HG02610 (cell line): Measurements from ENCODE around the gene CEACAM7.

Experiments used
- ATAC-seq: cut with Tn5 transposase; IDR thresholded peaks from one replicate; pipeline ENCODE4 v1.9.1; 2021; ENCODE audit warnings: mild to moderate bottlenecking, moderate library complexity; ENCODE audit not compliant: unreplicated experiment

The CEACAM7 gene

DNA sequence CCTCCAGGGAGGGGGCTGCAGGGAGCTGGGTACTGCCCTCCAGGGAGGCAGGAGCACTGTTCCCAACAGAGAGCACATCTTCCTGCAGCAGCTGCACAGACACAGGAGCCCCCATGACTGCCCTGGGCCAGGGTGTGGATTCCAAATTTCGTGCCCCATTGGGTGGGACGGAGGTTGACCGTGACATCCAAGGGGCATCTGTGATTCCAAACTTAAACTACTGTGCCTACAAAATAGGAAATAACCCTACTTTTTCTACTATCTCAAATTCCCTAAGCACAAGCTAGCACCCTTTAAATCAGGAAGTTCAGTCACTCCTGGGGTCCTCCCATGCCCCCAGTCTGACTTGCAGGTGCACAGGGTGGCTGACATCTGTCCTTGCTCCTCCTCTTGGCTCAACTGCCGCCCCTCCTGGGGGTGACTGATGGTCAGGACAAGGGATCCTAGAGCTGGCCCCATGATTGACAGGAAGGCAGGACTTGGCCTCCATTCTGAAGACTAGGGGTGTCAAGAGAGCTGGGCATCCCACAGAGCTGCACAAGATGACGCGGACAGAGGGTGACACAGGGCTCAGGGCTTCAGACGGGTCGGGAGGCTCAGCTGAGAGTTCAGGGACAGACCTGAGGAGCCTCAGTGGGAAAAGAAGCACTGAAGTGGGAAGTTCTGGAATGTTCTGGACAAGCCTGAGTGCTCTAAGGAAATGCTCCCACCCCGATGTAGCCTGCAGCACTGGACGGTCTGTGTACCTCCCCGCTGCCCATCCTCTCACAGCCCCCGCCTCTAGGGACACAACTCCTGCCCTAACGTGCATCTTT is 12.5 kb upstream of the CEACAM7 start:
- no peak for ATAC-seq

DNA sequence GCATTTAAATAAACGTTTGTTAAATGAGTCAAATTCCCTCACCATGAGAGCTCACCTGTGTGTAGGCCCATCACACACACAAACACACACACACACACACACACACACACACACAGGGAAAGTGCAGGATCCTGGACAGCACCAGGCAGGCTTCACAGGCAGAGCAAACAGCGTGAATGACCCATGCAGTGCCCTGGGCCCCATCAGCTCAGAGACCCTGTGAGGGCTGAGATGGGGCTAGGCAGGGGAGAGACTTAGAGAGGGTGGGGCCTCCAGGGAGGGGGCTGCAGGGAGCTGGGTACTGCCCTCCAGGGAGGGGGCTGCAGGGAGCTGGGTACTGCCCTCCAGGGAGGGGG is 11.9 kb upstream of the CEACAM7 start:
- no peak for ATAC-seq

DNA sequence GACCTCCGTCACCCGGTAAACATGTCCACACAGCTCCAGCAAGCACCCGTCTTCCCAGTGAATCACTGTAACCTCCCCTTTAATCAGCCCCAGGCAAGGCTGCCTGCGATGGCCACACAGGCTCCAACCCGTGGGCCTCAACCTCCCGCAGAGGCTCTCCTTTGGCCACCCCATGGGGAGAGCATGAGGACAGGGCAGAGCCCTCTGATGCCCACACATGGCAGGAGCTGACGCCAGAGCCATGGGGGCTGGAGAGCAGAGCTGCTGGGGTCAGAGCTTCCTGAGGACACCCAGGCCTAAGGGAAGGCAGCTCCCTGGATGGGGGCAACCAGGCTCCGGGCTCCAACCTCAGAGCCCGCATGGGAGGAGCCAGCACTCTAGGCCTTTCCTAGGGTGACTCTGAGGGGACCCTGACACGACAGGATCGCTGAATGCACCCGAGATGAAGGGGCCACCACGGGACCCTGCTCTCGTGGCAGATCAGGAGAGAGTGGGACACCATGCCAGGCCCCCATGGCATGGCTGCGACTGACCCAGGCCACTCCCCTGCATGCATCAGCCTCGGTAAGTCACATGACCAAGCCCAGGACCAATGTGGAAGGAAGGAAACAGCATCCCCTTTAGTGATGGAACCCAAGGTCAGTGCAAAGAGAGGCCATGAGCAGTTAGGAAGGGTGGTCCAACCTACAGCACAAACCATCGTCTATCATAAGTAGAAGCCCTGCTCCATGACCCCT is 11.3 kb upstream of the CEACAM7 start:
- no peak for ATAC-seq

DNA sequence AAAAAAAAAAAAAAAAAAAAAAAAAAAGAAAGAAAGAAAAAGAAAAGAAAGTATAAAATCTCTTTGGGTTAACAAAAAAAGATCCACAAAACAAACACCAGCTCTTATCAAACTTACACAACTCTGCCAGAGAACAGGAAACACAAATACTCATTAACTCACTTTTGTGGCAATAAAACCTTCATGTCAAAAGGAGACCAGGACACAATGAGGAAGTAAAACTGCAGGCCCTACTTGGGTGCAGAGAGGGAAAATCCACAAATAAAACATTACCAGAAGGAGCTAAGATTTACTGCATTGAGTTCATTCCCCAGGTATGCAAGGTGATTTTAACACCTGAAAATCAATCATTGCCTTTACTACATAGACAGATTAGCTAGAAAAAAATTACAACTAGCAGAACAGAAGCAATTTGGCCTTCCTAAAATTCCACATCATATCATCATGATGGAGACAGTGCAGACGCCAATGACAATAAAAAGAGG is 10.7 kb upstream of the CEACAM7 start:
- no peak for ATAC-seq

DNA sequence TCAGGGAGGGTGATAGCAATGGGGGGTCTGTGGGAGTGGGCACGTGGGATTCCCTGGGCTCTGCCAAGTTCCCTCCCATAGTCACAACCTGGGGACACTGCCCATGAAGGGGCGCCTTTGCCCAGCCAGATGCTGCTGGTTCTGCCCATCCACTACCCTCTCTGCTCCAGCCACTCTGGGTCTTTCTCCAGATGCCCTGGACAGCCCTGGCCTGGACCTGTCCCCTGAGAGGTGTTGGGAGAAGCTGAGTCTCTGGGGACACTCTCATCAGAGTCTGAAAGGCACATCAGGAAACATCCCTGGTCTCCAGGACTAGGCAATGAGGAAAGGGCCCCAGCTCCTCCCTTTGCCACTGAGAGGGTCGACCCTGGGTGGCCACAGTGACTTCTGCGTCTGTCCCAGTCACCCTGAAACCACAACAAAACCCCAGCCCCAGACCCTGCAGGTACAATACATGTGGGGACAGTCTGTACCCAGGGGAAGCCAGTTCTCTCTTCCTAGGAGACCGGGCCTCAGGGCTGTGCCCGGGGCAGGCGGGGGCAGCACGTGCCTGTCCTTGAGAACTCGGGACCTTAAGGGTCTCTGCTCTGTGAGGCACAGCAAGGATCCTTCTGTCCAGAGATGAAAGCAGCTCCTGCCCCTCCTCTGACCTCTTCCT is 9.3 kb upstream of the CEACAM7 start:
- ATAC-seq, result no peak

DNA sequence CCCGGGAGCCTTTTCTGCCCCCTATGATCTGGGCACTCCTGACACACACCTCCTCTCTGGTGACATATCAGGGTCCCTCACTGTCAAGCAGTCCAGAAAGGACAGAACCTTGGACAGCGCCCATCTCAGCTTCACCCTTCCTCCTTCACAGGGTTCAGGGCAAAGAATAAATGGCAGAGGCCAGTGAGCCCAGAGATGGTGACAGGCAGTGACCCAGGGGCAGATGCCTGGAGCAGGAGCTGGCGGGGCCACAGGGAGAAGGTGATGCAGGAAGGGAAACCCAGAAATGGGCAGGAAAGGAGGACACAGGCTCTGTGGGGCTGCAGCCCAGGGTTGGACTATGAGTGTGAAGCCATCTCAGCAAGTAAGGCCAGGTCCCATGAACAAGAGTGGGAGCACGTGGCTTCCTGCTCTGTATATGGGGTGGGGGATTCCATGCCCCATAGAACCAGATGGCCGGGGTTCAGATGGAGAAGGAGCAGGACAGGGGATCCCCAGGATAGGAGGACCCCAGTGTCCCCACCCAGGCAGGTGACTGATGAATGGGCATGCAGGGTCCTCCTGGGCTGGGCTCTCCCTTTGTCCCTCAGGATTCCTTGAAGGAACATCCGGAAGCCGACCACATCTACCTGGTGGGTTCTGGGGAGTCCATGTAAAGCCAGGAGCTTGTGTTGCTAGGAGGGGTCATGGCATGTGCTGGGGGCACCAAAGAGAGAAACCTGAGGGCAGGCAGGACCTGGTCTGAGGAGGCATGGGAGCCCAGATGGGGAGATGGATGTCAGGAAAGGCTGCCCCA is 8.5 kb upstream of the CEACAM7 start:
- ATAC-seq, result no peak

DNA sequence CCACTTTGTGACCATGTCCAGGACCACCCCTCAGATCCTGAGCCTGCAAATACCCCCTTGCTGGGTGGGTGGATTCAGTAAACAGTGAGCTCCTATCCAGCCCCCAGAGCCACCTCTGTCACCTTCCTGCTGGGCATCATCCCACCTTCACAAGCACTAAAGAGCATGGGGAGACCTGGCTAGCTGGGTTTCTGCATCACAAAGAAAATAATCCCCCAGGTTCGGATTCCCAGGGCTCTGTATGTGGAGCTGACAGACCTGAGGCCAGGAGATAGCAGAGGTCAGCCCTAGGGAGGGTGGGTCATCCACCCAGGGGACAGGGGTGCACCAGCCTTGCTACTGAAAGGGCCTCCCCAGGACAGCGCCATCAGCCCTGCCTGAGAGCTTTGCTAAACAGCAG is 7.7 kb upstream of the CEACAM7 start:
- ATAC-seq, result no peak

DNA sequence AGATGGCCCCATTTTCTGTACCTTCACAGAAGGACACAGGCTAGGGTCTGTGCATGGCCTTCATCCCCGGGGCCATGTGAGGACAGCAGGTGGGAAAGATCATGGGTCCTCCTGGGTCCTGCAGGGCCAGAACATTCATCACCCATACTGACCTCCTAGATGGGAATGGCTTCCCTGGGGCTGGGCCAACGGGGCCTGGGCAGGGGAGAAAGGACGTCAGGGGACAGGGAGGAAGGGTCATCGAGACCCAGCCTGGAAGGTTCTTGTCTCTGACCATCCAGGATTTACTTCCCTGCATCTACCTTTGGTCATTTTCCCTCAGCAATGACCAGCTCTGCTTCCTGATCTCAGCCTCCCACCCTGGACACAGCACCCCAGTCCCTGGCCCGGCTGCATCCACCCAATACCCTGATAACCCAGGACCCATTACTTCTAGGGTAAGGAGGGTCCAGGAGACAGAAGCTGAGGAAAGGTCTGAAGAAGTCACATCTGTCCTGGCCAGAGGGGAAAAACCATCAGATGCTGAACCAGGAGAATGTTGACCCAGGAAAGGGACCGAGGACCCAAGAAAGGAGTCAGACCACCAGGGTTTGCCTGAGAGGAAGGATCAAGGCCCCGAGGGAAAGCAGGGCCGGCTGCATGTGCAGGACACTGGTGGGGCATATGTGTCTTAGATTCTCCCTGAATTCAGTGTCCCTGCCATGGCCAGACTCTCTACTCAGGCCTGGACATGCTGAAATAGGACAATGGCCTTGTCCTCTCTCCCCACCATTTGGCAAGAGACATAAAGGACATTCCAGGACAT is 7.0 kb upstream of the CEACAM7 start:
- ATAC-seq, result no peak

DNA sequence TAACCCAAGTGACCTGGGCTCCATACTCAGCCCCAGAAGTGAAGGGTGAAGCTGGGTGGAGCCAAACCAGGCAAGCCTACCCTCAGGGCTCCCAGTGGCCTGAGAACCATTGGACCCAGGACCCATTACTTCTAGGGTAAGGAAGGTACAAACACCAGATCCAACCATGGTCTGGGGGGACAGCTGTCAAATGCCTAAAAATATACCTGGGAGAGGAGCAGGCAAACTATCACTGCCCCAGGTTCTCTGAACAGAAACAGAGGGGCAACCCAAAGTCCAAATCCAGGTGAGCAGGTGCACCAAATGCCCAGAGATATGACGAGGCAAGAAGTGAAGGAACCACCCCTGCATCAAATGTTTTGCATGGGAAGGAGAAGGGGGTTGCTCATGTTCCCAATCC is 6.1 kb upstream of the CEACAM7 start:
- ATAC-seq, result no peak

DNA sequence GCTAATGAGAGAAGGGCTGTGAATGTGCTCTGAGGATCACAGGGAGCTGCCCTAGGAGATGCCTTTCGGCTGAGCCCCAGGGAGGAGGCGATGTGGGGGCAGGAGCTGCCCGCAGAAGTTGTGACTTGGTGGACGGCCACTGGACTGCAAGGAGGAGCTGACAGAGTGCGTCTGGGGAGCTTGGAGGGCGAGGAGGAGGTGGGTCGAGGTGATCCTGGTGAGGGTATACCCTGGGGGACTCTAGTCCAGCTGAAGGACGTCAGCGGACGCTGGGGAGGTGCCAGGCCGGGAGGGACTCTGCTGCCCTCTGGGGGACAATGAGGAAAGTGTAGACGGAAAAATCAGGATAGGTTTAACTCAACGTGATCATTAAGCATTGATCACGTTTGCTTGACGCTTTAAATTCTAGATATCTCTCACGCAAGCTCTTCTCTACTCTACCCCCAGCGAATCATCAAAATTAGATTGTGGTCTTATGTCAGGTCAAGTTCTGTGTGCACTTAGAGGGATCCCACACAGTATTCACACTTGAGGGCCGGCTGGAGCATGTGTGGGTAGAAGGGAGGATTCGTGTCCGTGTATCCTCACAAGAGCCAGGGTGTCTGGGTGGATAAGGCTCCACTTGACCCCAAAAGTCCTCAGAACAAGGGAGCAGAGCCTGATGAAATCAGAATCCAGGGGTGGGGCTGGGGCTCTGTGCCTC is 3.3 kb upstream of the CEACAM7 start:
- no peak for ATAC-seq

DNA sequence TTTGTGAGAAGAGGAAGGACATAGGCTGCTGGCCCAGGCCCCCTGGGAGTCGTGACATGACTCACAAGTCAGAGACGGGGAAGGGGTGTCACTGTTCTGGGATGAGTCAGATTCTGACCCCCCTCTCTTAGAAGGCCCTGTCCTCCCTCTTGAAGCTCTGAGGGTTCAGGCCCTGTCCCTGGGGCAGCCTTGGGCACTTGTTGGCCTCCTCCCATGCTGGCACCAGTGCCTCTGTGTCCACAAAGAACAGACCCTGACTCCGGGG is 2.7 kb upstream of the CEACAM7 start:
- ATAC-seq, result no peak

DNA sequence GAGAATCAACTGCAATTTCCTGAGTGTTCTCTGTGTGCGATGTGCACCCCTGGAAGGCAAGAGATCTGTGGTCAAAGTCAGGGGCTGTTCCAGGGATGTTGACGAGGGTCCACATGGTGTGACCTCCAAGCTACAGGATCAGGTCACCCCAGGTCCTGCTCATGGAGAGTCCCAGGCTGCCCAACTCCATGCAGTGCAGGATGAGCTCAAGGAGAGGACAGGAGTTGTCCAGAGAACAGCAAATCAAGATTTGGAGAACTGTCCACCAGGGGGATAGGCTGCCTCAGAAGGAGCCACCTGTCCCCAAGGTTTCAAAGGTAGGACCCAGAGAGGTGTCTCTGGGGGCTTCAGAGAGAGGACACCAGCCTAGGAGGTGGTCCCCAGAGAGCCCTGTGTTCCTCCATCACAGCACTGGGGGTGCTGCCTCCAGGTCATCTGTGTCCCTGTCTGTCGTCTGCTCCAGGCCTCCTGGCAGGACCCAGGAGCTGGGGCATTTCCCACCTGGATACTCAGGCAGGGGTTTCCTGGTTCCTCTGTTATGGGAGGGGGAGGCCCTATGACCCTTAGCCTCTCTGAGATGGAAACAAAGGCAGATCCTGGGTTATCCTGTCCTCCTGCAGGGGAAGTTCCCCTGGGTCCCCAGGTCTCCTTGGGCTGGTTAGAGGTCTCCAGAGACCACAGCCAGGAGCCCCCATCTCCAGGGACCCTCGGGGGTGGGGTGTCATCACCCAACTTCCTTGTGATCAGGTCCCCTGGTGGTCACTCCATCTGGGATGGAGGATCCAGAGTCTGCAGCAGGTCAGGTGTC is 2.1 kb upstream of the CEACAM7 start:
- ATAC-seq, result no peak

DNA sequence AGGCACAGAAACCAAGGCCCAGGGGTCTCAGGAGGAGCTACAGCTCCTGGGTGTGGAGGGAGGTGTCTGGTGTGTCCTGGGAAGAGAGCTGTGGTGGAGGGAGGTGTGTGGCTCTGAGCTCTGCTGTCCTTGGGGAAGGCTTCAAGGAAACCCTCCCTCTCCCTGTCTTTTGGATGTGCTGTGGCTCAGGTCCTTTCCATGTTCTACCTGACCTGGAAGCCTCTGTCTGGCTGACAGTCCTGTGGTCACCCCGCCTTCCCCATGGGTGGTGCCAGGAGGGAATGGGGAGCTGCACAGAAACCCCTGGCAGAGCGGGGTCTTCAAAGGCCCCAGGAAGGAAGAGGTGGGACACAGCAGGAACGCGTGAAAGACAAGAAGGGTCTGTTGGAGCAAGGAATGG is 617 bp upstream of the CEACAM7 start:
- ATAC-seq, result no peak

DNA sequence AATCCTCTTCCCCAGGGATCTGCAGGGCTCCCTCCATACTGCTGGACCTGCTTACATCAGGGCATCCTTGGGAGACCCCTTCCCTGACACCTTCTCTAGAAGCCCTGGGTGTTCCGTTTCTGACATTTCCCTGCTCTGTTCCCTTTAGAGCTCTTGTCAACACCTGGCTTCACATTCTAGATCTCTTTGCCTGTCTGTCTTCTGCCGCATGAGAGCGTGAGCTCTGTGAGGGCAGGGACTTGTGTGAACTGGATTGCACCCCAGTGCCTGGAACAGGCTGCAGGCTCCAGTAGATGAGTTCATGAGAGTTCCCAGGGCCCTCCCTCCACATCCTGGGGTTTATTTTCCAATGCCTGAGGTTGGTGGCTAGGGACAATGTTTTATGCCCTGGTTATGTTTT is 651 bp downstream of the CEACAM7 start:
- no peak for ATAC-seq

DNA sequence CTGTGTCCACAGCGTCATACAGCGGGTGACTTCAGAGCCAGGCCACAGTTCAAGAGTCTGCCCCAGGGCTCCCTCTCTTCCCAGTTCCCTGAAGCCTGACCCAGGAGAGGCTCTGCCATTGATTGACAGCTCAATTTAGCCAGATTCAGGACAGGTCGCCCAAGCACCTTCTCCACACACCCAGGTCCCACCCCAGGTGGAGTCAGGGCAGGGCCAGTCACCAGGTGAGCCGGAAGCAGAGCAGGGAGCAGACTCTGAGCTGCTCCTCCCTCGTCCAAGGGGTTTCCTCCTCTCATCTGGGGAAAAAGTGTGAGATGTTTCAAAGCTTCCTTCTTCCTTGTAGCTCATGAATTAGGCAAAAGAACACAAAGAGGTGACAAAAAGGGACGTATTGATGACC is 5.6 kb downstream of the CEACAM7 start:
- no peak for ATAC-seq

DNA sequence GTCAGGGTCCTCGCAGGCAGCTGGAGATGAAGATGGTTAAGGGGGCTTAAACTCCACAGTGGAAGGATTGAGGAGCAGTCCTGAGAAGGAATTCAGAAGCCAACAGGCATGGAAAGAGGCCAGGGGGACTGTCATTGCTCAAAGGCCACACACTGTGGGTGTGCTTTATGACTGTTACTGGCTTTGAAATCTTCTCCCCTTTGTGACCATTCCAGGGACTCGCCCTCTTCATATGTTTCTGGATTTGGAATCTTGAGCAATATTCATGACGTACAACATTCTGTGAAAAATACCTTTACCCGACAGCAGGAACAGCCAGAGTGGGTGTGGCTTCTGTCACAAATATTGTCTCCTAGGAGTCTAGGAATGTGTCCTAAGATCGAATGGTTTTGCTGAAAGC is 16.6 kb downstream of the CEACAM7 start:
- no peak for ATAC-seq

DNA sequence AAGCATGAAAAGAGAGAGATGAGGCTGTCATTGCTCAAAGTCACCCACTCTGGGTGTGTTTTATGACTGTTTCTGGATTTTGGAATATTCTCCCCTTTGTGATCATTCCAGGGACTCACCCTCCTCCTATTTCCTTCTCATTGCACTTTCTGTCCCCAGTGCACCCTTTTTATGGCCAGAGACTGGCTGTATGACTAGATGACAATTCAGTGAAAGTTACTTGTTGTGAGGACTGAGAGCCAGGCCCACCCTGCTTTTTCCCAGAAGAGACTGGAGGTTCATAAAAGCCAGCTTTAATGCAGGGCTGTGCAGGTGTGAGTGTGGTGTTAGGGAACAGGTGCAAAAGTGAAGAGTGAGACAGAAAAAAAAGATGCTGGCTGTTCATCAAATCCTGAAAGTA is 17.3 kb downstream of the CEACAM7 start:
- ATAC-seq, result no peak

DNA sequence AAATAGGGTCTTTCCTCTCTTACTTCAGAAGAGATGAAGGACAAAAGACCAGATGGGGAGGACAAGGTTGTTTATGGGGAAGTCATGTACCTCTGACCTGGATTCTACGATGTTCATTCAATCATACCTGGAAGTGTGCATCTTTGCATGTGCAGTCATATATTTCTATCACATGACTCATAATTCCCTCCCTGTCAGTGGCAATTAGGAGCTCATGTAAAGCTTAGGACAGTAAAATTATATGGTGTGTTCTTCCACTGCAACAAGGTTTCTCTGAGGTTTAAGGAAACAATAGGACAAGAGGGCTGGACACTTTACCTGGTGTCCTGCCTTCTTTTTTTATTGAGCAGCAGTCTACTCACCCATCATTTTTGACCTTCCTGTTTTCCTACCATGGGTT is 19.8 kb downstream of the CEACAM7 start:
- ATAC-seq, result no peak

DNA sequence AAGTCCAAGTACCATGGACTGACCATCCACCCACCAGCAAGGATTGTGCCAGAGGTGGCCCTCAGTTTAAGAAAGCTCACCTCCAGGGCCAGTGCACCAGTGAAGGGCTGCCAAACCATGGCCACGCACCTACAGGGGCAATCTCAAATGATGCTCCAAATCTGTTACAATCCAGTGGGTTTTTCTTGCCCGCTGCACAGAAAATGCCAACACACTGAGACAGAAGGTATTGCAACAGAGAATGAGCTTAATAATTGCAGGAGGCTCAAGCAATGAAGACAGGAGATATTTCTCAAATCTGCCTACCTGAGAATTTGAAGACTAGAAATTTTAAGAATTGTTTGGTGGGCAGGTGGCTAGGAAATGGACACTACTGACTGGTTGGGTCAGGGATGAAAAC is 22.0 kb downstream of the CEACAM7 start:
- no peak for ATAC-seq
